Small intestine (tissue), 7 donors: Measurements from ENCODE around the gene FRMPD1. TPM values are rescaled to one million over a fixed set of nuclear protein-coding genes. Genes with fewer than 3 reads are reported as not detected.
"Not testable (repeated sequence)": the region's sequence is repeated elsewhere in the genome, so short reads cannot be mapped to it uniquely, and the experiment has no call there.

Experiments used
- DNase-seq, 2 donors: peaks; one replicate each; pipeline versions ENCODE4 v3.0.0 to v3.0.0-alpha.2; 2013
- FAIRE-seq: peaks from 2 replicates; lab custom pipeline; 2012; peaks lifted over from hg19 to GRCh38; lab: Jason Lieb, UNC
- H3K27ac ChIP-seq, 3 donors: one replicate each; pipeline ENCODE4 v1.5.1; 2013; ENCODE audit warnings: low read length in 2 of 3, mild to moderate bottlenecking in 2 of 3, control low read depth in 1 of 3, inconsistent platforms in 1 of 3, low read depth in 1 of 3, moderate library complexity in 1 of 3
- H3K27me3 ChIP-seq, 3 donors: one replicate each; pipeline ENCODE4 v1.6.1; 2013; ENCODE audit warnings: low read length in 3 of 3, inconsistent platforms in 1 of 3; ENCODE audit not compliant: control insufficient read depth in 3 of 3, insufficient read depth in 3 of 3
- H3K36me3 ChIP-seq, 3 donors: one replicate each; pipeline ENCODE4 v1.6.1; 2013; ENCODE audit warnings: low read length in 3 of 3, inconsistent platforms in 1 of 3, low read depth in 1 of 3, mild to moderate bottlenecking in 1 of 3, moderate library complexity in 1 of 3; ENCODE audit not compliant: control insufficient read depth in 3 of 3, insufficient read depth in 2 of 3
- H3K4me1 ChIP-seq, 3 donors: one replicate each; pipeline ENCODE4 v1.6.1; 2013; ENCODE audit warnings: low read length in 2 of 3, inconsistent platforms in 1 of 3, low read depth in 1 of 3, mild to moderate bottlenecking in 1 of 3, moderate library complexity in 1 of 3; ENCODE audit not compliant: control insufficient read depth in 3 of 3, insufficient read depth in 2 of 3
- H3K4me3 ChIP-seq, 3 donors: one replicate each; pipeline ENCODE4 v1.5.1; 2013; ENCODE audit warnings: low read length in 3 of 3, control low read depth in 1 of 3, inconsistent platforms in 1 of 3, low read depth in 1 of 3, mild to moderate bottlenecking in 1 of 3, moderate library complexity in 1 of 3
- H3K9me3 ChIP-seq, 2 donors: one replicate each; pipeline ENCODE4 v1.6.1; 2013; ENCODE audit warnings: low read depth in 1 of 2, low read length in 1 of 2; ENCODE audit not compliant: control insufficient read depth in 2 of 2, insufficient read depth in 1 of 2
- WGBS, 3 donors: extraction: QIAGEN DNeasy Blood & Tissue Kit; methylation state at CpG; one replicate each; pipeline ENCODE4 v1.1.7; 2013; 5-methylcytosine and 5-hydroxymethylcytosine counted together
- polyA plus RNA-seq, 4 donors: library from polyadenylated mRNA; stranded (reverse) in 3 of 4; unstranded in 1 of 4; fragments of 200-250 nt in 3 of 4; fragments of 120-200 nt in 1 of 4; gene quantifications; one replicate each; pipeline versions ENCODE4 v1.2.1 to v1.2.3, GENCODE V29; 2013
- donor health status: healthy with polysubstance abuse.
- donor health status: control.
- donor health status: control.
- donor health status: Bipolar disorder and iron deficiency.
- donor health status: healthy.

Gene FRMPD1
- polyA plus RNA-seq, 4 donors, result 0.06 TPM; not detected in 2

- Histone ChIP-seq H3K36me3 (peaks cover 0 to 6% (median 0%) of the 10 kb centered on the region in 3 donors), H3K27ac (no peak overlapping the region), H3K4me3 (peak overlapping the region in 2 of 3 donors; percentile 79 to 89), H3K9me3 (peaks cover 0 to 4% of the 10 kb centered on the region in 2 donors), H3K4me1 (peaks cover 0 to 3% (median 0%) of the 10 kb centered on the region in 3 donors), H3K27me3 (no peaks in the 10 kb centered on the region)
- DNase-seq (no peak), FAIRE-seq (no peak)
- WGBS, 3 donors, result 88 to 91% (median 90%) methylated on average over 29 of the region's 29 CpGs
Observed at GRCh38 chr9:37752642-37753488, 102.1 kb downstream of the FRMPD1 start.

- FAIRE-seq, result no peak
- 3% methylated on average over 34 to 40 of the region's 40 CpGs for WGBS, 3 donors
Observed at GRCh38 chr9:37753489-37754190, 102.9 kb downstream of the FRMPD1 start, which contains the start of gene TRMT10B. Gene TRMT10B (plus strand): TSS chr9:37753805. CDS start chr9:37761932, 8,127 bp downstream.

DNA sequence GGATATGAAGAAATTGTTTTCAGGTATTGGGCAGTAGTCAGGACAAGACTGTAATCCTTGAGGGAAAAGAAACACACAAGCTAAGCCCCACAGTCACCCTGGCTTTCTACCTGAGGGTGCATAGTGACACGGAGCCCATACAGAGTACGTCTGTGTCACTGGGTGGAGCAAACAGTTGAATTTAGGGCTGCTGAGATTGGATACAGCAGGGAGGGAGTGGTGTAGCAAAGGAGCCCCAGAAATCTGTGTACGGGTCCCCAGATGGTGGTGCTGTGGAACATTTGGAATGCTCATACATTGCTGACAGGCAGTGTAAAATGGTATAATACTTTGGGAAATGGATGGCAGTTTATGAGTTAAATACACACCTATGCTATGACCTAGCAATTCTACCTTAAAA, 108.0 kb downstream of the FRMPD1 start:
- no peak overlapping the region for H3K4me3 ChIP-seq
- no peaks in the 10 kb centered on the region for H3K27me3 ChIP-seq
- DNase-seq (no peak), FAIRE-seq (no peak)
- H3K27ac ChIP-seq, result no peak overlapping the region
- no peaks in the 10 kb centered on the region for H3K9me3 ChIP-seq
- 87 to 98% (median 89%) methylated on average over 3 of the region's 3 CpGs for WGBS, 3 donors
- H3K4me1 ChIP-seq, result peaks cover 0 to 11% (median 3%) of the 10 kb centered on the region in 3 donors
- H3K36me3 ChIP-seq, result peaks cover 0 to 16% (median 0%) of the 10 kb centered on the region in 3 donors

More at GRCh38 chr9:37753489-37754190, 102.9 kb downstream of the FRMPD1 start, which contains the start of gene TRMT10B:
- peaks cover 0 to 4% of the 10 kb centered on the region in 2 donors for H3K9me3 ChIP-seq
- DNase-seq, result peak; percentile 72 to 90
- no peaks in the 10 kb centered on the region for H3K27me3 ChIP-seq
- peak within 1 kb of the TSS; percentile 77 to 89 (median 79) for H3K4me3 ChIP-seq
- peaks cover 0 to 3% (median 0%) of the 10 kb centered on the region in 3 donors for H3K4me1 ChIP-seq
- peak within 1 kb of the TSS; percentile 47 to 80 (median 72) for H3K27ac ChIP-seq
- peaks cover 0 to 9% (median 0%) of the 10 kb centered on the region in 3 donors for H3K36me3 ChIP-seq

GRCh38 chr9:37760416-37761161, 109.8 kb downstream of the FRMPD1 start:
- 79 to 89% (median 85%) methylated on average over 7 of the region's 7 CpGs for WGBS, 3 donors
- Histone ChIP-seq H3K4me3 (no peak overlapping the region), H3K4me1 (peaks cover 0 to 11% (median 0%) of the 10 kb centered on the region in 3 donors), H3K9me3 (no peaks in the 10 kb centered on the region), H3K27ac (peak overlapping the region in 1 of 3 donors; percentile 58), H3K27me3 (no peaks in the 10 kb centered on the region), H3K36me3 (peaks cover 0 to 16% (median 3%) of the 10 kb centered on the region in 3 donors)
- DNase-seq (peak; percentile 23 to 66), FAIRE-seq (no peak)

GRCh38 chr9:37761511-37761910, 110.8 kb downstream of the FRMPD1 start:
- Histone ChIP-seq H3K4me1 (peaks cover 0 to 11% (median 0%) of the 10 kb centered on the region in 3 donors), H3K4me3 (no peak overlapping the region), H3K27me3 (no peaks in the 10 kb centered on the region), H3K27ac (peak overlapping the region in 1 of 3 donors; percentile 57), H3K36me3 (peaks cover 0 to 13% (median 3%) of the 10 kb centered on the region in 3 donors), H3K9me3 (no peaks in the 10 kb centered on the region)
- WGBS, 3 donors, result 81 to 84% (median 84%) methylated on average over 3 of the region's 3 CpGs
- FAIRE-seq, result no peak
- no peak for DNase-seq

- not testable (repeated sequence) for H3K4me1 ChIP-seq, DNase-seq, H3K27me3 ChIP-seq, FAIRE-seq, H3K9me3 ChIP-seq, H3K4me3 ChIP-seq, H3K27ac ChIP-seq
- peaks cover 0 to 18% (median 4%) of the 10 kb centered on the region in 3 donors for H3K36me3 ChIP-seq
- 89 to 100% (median 98%) methylated on average over 5 to 6 of the region's 6 CpGs for WGBS, 3 donors
Observed at GRCh38 chr9:37765263-37765662, 114.5 kb downstream of the FRMPD1 start.

DNA sequence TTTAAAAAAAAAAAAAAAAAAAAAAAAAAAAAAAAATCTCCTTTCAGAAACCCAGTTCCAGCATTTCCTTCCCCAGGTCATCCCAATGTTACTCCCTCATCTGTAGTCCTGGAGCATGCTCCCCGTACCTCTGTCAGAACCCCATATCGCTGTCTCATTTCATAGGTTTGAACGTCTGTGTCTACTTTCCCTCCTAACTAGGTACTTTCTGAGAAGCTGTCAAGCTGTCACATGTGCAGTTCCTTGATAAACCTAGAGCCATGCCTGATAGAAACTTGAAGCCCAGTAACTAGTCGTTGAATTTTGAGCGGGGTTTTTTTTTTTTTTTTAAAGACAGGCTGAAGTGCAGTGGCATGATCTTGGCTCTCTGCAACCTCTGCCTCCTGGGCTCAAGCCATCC, 118.6 kb downstream of the FRMPD1 start:
- FAIRE-seq (no peak), DNase-seq (no peak)
- H3K27me3 ChIP-seq, result no peaks in the 10 kb centered on the region
- H3K4me3 ChIP-seq, result no peak overlapping the region
- no peaks in the 10 kb centered on the region for H3K4me1 ChIP-seq
- 89 to 93% (median 93%) methylated on average over 5 of the region's 5 CpGs for WGBS, 3 donors
- H3K27ac ChIP-seq, result no peak overlapping the region
- H3K9me3 ChIP-seq, result no peaks in the 10 kb centered on the region
- H3K36me3 ChIP-seq, result peaks cover 0 to 37% (median 8%) of the 10 kb centered on the region in 3 donors
